Cardiac muscle cell (in vitro differentiated cells and primary cell): Measurements from ENCODE around the gene MTTP. TPM values are rescaled to one million over a fixed set of nuclear protein-coding genes. Genes with fewer than 3 reads are reported as not detected.

Experiments used
- DNase-seq, 2 donors: peaks; one replicate each; pipeline versions ENCODE4 v3.0.0 to v3.0.0-alpha.2; 2010 to 2017; ENCODE audit warnings: low read depth in 1 of 2, low spot score in 1 of 2
- H3K27ac ChIP-seq: fragments of 200-600 bp; sonication (generic); 2 replicates; pipeline ENCODE4 v1.5.1; 2016
- H3K27me3 ChIP-seq: fragments of 200-600 bp; sonication (generic); 2 replicates; pipeline ENCODE4 v1.6.0; 2016; ENCODE audit warnings: control low read depth
- H3K36me3 ChIP-seq: fragments of 200-600 bp; sonication (generic); 2 replicates; pipeline ENCODE4 v1.5.1; 2016; ENCODE audit warnings: control low read depth
- H3K4me1 ChIP-seq: fragments of 200-600 bp; sonication (generic); 2 replicates; pipeline ENCODE4 v1.8.1; 2017; ENCODE audit warnings: low read depth, mild to moderate bottlenecking, mixed run types
- H3K4me3 ChIP-seq: fragments of 200-600 bp; sonication (generic); 2 replicates; pipeline ENCODE4 v1.5.1; 2016; ENCODE audit warnings: mild to moderate bottlenecking
- H3K9me3 ChIP-seq: fragments of 200-600 bp; sonication (generic); 2 replicates; pipeline ENCODE4 v1.5.1; 2017; ENCODE audit warnings: low read depth, mild to moderate bottlenecking, control low read depth
- CTCF ChIP-seq: IDR thresholded peaks from 2 replicates; pipeline ENCODE4 v1.5.1; 2012; ENCODE audit warnings: low read depth, mild to moderate bottlenecking, low read length
- polyA plus RNA-seq: library from polyadenylated mRNA; unstranded; fragments of >200 nt; fragmentation: Nextera tagmentation; extraction: Ambion mirVana; gene quantifications from 2 replicates; pipeline ENCODE4 v1.2.1, GENCODE V29; 2016
- total RNA-seq: library from RNA; depleted of rRNA; stranded (reverse); fragments of >200 nt; gene quantifications from 2 replicates; pipeline ENCODE4 v1.2.3, GENCODE V29; 2016

MTTP gene
- total and polyA plus RNA-seq, 2 experiments from 2014 or later: 0.69 to 2.1 TPM

- no peaks in the 10 kb centered on the region for H3K4me1 ChIP-seq
- H3K9me3 ChIP-seq: no peaks in the 10 kb centered on the region
- H3K27ac ChIP-seq: no peak overlapping the region
- H3K27me3 ChIP-seq: no peaks in the 10 kb centered on the region
- H3K36me3 ChIP-seq: no peaks in the 10 kb centered on the region
- no peak for TF ChIP-seq CTCF
- H3K4me3 ChIP-seq: no peak overlapping the region
- DNase-seq: peak in 1 of 2 donors; percentile 1
Measured at GRCh38 chr4:99655308-99656081, 80.9 kb downstream of the MTTP start.

GRCh38 chr4:99657798-99658197, 83.2 kb downstream of the MTTP start, which contains the start of gene C4orf54:
Gene C4orf54, minus strand, starts transcription at chr4:99657828. Its CDS starts 3,180 bp downstream, at chr4:99654648.
- Histone ChIP-seq H3K27me3 (no peaks in the 10 kb centered on the region), H3K9me3 (no peaks in the 10 kb centered on the region), H3K4me3 (no peak within 1 kb of the TSS)

GRCh38 chr4:99658666-99659065, 84.0 kb downstream of the MTTP start:
- Histone ChIP-seq H3K4me1 (peaks cover under 1% of the 10 kb centered on the region), H3K27ac (no peak overlapping the region), H3K27me3 (no peaks in the 10 kb centered on the region), H3K9me3 (no peaks in the 10 kb centered on the region), H3K4me3 (no peak overlapping the region), H3K36me3 (no peaks in the 10 kb centered on the region)
- no peak for TF ChIP-seq CTCF
- DNase-seq: no peak

More at GRCh38 chr4:99657798-99658197, 83.2 kb downstream of the MTTP start, which contains the start of gene C4orf54:
- H3K4me1 ChIP-seq: no peaks in the 10 kb centered on the region
- no peak within 1 kb of the TSS for H3K27ac ChIP-seq
- no peak for TF ChIP-seq CTCF
- no peak for DNase-seq
- no peaks in the 10 kb centered on the region for H3K36me3 ChIP-seq

GRCh38 chr4:99661907-99662306, 87.3 kb downstream of the MTTP start:
- Histone ChIP-seq H3K36me3 (no peaks in the 10 kb centered on the region), H3K4me1 (peaks cover 32% of the 10 kb centered on the region), H3K27me3 (no peaks in the 10 kb centered on the region), H3K4me3 (no peak overlapping the region), H3K9me3 (no peaks in the 10 kb centered on the region), H3K27ac (no peak overlapping the region)
- TF ChIP-seq CTCF: no peak
- no peak for DNase-seq

- no peak overlapping the region for H3K4me3 ChIP-seq
- H3K9me3 ChIP-seq: no peaks in the 10 kb centered on the region
- peak in 1 of 2 donors; percentile 26 for DNase-seq
- H3K27ac ChIP-seq: peak overlapping the region; percentile 89
- no peak for TF ChIP-seq CTCF
- no peaks in the 10 kb centered on the region for H3K36me3 ChIP-seq
- no peaks in the 10 kb centered on the region for H3K27me3 ChIP-seq
- peaks cover 32% of the 10 kb centered on the region for H3K4me1 ChIP-seq
Measured at GRCh38 chr4:99664716-99665115, 90.1 kb downstream of the MTTP start.
